Neutrophil (primary cell): ENCODE results near the gene NTM.

Experiments
- H3K27ac ChIP-seq: fragments of 200-600 bp; sonication (generic); 2 replicates; pipeline ENCODE4 v1.5.1; 2016; ENCODE audit warnings: mild to moderate bottlenecking, moderate library complexity
- H3K27me3 ChIP-seq: fragments of 200-600 bp; sonication (generic); 2 replicates; pipeline ENCODE4 v1.6.0; 2016; ENCODE audit warnings: mild to moderate bottlenecking
- H3K36me3 ChIP-seq: fragments of 200-600 bp; sonication (generic); 2 replicates; pipeline ENCODE4 v1.5.1; 2017
- H3K4me1 ChIP-seq, 2 experiments: fragments of 200-600 bp in 1 of 2; sonication (generic) in 1 of 2; 1 replicate in 1 of 2; 2 replicates in 1 of 2; pipeline versions ENCODE4 v1.5.1 to v1.6.1; 2013 to 2016; ENCODE audit warnings: low read depth in 1 of 2, low read length in 1 of 2, mild to moderate bottlenecking in 1 of 2, moderate library complexity in 1 of 2; ENCODE audit not compliant: control insufficient read depth in 1 of 2, insufficient read depth in 1 of 2
- H3K4me3 ChIP-seq, 2 experiments: fragments of 200-600 bp in 1 of 2; sonication (generic) in 1 of 2; 1 replicate in 1 of 2; 2 replicates in 1 of 2; pipeline ENCODE4 v1.5.1; 2013 to 2016; ENCODE audit warnings: low read depth in 1 of 2, low read length in 1 of 2, mild to moderate bottlenecking in 1 of 2, moderate library complexity in 1 of 2
- H3K9me3 ChIP-seq: fragments of 200-600 bp; sonication (generic); 2 replicates; pipeline ENCODE4 v1.5.1; 2016
- CTCF ChIP-seq: fragments of 200-600 bp; sonication (generic); IDR thresholded peaks from 2 replicates; pipeline ENCODE4 v1.5.1; 2016; ENCODE audit warnings: antibody characterized with exemption

NTM gene

GRCh38 chr11:131628739-131629138 is 258.3 kb downstream of the NTM start:
- no peak overlapping the region for H3K27ac ChIP-seq

GRCh38 chr11:131629925-131630540 is 259.6 kb downstream of the NTM start:
- H3K27me3 ChIP-seq: peaks cover 19% of the 10 kb centered on the region
- no peaks in the 10 kb centered on the region for H3K4me1 ChIP-seq
- no peaks in the 10 kb centered on the region for H3K36me3 ChIP-seq
- H3K27ac ChIP-seq: no peak overlapping the region
- H3K9me3 ChIP-seq: no peaks in the 10 kb centered on the region
- no peak for TF ChIP-seq CTCF
- H3K4me3 ChIP-seq: no peak overlapping the region

More at GRCh38 chr11:131628739-131629138, 258.3 kb downstream of the NTM start:
- H3K9me3 ChIP-seq: no peaks in the 10 kb centered on the region
- no peaks in the 10 kb centered on the region for H3K36me3 ChIP-seq
- no peaks in the 10 kb centered on the region for H3K4me1 ChIP-seq
- H3K4me3 ChIP-seq: no peak overlapping the region
- no peak for TF ChIP-seq CTCF
- peaks cover 19% of the 10 kb centered on the region for H3K27me3 ChIP-seq

GRCh38 chr11:131632971-131633370 is 262.6 kb downstream of the NTM start:
- no peak overlapping the region for H3K27ac ChIP-seq
- H3K27me3 ChIP-seq: peaks cover 2% of the 10 kb centered on the region
- H3K4me1 ChIP-seq: no peaks in the 10 kb centered on the region
- no peaks in the 10 kb centered on the region for H3K36me3 ChIP-seq
- no peak overlapping the region for H3K4me3 ChIP-seq
- TF ChIP-seq CTCF: no peak
- no peaks in the 10 kb centered on the region for H3K9me3 ChIP-seq

GRCh38 chr11:131633921-131634715 is 263.7 kb downstream of the NTM start:
- TF ChIP-seq CTCF: no peak
- Histone ChIP-seq H3K36me3 (no peaks in the 10 kb centered on the region), H3K4me3 (no peak overlapping the region), H3K27ac (no peak overlapping the region), H3K4me1 (no peaks in the 10 kb centered on the region), H3K27me3 (no peaks in the 10 kb centered on the region), H3K9me3 (no peaks in the 10 kb centered on the region)

GRCh38 chr11:131637469-131638175 is 267.2 kb downstream of the NTM start:
- Histone ChIP-seq H3K36me3 (no peaks in the 10 kb centered on the region), H3K4me1 (no peaks in the 10 kb centered on the region), H3K4me3 (no peak overlapping the region), H3K27ac (no peak overlapping the region), H3K9me3 (no peaks in the 10 kb centered on the region), H3K27me3 (no peaks in the 10 kb centered on the region)
- no peak for TF ChIP-seq CTCF
